GM19468 (cell line): ENCODE results near the gene RNF220.

Experiments used
- ATAC-seq: cut with Tn5 transposase; IDR thresholded peaks from one replicate; pipeline ENCODE4 v1.9.1; 2021; ENCODE audit warnings: mild to moderate bottlenecking, moderate library complexity, moderate number of reproducible peaks; ENCODE audit not compliant: unreplicated experiment; ENCODE audit errors: extremely low read depth

Gene RNF220

DNA sequence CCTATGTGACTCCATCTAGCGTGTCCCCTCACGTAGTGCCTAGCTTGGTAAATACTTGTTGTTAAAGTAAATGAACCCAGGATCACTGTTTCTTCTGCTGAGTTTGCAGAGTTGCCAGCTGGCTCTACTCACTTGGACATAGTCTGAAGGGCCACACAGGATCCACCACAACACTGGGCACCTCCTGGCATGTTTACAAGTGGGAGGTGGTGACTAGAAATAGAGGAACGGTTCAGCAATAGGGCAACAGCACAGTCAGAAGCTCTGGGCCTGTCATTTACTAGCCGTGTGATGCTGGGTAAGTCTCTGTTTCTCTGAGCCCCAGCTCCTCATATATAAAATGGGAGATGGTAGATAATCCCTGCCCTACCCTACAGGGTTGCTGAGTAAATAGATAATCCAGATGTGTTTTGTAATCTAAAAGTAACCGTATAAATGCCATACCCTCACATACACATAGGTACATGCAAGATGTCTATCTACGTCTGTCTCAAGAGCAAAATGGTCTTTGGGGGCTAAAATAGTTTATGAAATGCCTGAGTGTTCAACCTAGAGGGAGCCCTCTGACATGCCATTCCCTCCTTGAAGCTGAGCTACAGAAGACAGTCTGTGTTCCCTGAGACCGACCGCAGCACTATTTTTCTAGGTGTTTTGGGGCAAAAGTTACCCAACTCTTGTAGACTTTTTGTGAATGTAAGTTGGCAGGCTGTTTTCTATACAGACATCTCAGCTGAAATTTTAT is 20.5 kb downstream of the RNF220 start:
- ATAC-seq: no peak

GRCh38 chr1:44431861-44432260 is 26.8 kb downstream of the RNF220 start:
- ATAC-seq: no peak

DNA sequence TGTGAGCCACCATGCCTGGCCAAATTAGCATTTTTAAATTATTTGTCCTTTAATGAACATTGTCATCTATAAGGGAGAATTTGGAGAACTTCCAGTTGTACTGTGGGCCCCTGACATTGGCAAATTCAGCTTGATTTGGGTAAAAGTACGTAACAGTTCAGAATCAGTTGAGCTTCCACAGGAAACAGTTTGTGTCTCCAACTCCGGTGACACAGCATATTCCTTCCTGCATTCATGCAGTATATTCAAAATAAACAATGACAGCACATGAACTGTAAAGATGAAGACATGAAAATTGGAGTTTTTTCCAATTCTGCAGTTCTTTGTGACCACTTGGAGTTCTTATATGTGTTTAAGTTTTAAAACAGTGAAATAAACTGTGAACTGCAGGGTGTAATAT is 28.2 kb downstream of the RNF220 start:
- ATAC-seq: no peak

DNA sequence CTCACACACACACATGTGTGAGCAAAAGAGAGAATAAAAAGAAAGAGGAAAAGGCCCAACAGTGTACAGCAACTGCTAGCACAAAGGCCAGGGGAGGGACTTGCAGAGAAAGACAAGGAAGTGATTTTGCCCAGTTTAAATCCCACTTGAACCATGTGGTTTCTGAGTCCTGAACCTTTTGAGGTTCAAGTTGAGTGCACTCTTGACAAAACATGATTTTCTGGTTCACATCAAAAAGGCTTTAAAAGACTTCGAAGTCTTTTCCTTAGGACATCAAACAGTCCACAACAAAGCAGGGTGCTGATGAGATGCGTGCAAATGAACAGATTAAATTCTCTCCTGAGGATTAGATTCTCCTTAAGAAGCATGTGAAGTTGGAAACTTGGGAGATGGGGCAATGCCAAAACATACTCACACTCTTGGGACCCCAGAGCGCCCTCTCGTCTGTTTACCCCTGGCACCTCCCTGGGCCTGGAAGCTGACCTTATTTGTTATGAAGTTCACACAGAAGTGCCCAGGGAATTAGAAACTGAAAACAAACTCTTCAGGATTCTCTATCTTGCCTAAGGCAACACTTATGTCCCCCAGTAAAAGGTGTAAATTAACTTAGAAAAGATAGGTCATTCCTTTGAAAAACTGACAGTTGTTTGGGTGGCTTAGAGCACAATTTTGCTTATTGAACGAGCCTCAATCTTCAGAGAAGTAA is 31.5 kb downstream of the RNF220 start:
- no peak for ATAC-seq

GRCh38 chr1:44437107-44437716 is 32.2 kb downstream of the RNF220 start:
- no peak for ATAC-seq

GRCh38 chr1:44442791-44443190 is 37.7 kb downstream of the RNF220 start:
- ATAC-seq: no peak

DNA sequence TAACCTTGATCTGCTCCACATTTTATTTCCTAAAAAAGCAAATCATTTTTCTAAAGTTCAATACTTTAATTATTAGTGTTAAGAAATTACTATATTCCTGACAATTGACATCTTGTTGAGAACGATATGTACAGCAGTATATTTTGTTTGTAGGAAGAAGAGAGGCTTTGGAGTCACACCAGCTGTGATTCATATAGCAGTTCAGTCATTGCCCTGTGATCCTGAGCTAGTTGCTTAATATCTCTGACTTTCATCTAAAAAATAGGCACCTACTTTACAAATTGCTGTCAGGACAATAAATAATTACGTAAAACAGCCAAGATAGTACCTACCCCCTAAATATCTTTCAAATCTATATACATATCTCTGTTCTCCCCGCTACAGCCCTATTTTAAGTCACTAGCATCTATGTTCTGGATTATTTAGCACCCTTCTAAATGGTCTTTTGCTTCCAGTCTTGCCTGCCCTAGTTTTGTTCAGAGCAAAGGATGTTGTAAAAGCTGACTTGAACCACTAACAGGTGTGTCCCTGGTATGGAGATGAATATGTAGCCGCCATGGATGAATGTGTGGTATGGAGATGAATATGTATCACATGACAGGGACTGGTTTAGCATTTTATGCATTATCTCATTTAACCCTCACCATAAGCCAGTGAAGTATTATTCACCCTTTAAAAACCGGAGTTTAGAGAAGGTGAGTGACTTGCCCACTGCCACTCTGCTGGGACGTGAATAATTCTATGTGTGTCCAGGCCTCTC is 42.2 kb downstream of the RNF220 start:
- no peak for ATAC-seq

DNA sequence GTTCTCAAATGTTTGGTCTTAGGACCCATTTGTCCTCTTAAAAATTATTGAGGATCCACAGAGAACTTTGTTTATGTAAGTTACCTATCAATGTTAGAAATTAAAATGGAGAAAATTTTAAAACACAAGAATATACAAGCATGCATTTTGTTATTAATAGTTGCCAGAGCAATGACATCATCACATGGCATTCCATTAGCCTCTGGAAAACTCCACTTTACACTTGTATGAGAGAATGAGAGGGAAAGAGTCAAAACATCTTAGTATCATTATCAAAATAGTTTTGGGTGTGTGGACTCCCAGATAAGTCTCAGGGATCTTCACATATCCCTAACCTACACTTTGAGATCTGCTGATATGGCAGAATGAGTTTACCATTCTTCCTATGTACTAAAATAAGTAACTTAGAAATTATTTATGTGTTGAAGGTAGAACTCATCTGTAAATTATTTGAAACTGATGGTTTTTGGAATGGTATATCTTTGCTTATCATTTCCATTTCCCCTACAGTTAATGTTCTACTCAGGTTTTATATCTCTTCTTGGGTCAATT is 48.8 kb downstream of the RNF220 start:
- no peak for ATAC-seq

- no peak for ATAC-seq
Observed at GRCh38 chr1:44454704-44455103, 49.6 kb downstream of the RNF220 start.

DNA sequence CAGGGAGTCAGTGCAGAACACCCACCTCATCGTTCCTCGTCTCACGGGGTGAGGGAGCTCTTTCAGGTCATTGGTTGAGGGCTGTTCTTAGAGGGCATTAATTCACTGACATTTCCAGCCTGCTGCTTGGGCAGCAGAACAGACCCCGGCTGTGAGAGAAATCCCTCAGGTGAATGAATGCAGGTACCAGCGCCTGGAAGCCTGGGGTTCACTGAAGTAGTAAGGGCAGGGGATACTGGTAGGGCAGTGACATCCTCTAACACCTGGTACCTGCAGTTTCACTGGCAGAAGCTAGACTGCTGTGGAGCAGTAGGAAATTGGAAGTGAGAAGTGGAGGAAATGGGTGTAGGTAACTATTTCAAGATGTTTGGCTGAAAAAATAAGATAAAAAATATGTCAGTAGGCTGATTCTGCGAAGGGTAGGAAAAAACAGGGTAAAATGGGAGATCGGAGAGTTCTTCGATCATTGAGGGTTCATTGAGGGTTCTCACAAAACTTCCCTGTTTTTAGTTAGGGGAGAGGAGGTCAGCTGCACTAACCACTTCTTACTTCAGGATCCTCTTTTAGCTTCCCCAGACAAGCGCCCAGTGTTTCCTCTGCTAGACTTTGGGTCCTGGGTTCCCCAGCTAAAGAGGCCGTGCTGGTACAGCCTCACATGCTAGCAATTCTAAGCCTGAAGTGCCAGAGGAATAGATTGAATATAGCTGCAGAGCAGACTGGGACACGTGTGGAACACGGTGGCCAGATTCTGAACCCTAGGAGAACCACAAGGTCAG is 55.2 kb downstream of the RNF220 start:
- ATAC-seq: no peak

DNA sequence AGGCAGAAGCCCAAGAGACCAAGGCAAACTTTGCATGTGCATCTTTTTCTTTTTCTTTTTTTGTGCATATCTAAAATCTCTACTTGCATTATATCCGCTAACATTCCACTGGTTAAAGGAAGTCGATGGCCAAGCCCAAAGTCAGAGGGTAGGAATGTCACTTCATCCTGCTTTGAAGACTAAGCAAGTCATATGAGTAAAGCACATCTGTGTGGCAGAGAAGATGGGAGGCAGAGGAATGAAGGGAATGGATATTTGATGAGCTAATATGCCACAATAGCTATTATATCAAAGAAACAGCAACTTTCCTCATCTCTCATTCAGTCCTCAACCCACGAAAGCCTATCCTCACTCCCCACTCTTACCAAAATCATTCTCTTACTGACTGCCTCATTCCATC is 59.3 kb downstream of the RNF220 start:
- no peak for ATAC-seq

- ATAC-seq: no peak
Observed at GRCh38 chr1:44467566-44467965, 62.5 kb downstream of the RNF220 start.

DNA sequence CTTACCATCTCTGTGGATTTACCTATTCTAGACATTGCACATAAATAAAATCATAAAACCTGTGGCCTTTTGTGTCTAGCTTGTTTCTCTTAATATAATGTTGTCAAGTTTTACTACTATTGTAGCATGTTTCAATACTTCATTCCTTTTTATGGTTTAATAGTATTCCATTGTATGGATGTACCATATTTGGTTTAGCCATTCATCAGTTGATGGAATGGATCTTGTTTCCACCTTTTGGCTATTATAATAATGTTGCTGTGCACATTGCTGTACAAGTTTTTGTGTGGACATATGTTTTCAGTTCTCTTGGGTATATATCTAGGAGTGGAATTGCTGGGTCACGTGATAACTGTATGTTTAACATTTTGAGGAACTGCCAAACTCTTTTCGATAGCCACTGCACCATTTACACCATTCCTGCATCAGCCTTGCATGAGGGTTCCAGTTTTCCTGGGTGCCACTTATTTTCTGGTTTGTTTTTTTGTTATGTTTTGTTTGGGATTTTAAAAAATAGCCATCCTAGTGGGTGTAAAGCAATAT is 66.9 kb downstream of the RNF220 start:
- ATAC-seq: no peak

DNA sequence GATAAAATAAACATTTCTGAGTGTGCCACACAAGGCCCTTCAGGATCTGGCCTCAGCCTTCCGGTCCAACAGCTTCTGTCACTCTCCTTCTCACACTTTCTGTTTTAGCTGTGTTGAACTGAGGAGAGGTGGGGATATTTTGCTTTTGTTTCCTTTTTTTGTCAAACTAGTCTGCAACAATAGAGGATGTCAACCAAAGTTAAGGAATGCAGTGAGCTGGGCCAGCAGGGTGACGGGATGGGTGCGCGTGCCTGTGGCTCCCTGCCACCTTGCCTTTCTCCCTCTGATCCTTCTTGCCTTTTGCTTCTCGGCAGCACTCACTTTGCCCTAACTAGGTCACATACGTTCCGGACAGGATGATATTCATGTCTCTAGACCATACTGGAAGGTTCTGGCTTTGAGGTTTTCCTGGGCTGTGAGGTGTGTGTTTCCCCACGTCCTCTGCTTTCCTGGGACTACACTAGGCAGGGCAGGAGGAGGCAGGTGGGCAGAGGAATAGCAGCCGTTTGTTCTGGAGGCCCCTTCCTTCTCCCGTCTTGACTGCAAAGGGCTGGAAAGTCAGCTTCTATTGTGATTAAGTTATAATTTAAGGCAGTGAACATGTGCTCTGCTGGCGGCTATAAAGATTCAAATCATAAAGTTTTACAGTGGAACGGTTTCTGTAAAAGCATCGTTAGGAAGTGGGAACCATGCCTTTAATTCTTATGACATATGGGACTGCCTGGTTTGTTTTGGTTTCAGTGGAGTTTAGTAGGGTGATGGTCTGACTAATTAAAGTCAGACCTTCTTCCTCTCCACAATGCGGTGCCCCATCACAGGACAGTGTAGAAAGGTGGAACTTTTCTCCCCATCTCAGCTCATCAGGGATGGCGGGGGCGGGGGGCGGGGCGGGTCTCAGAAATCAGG is 67.8 kb downstream of the RNF220 start:
- ATAC-seq: no peak

DNA sequence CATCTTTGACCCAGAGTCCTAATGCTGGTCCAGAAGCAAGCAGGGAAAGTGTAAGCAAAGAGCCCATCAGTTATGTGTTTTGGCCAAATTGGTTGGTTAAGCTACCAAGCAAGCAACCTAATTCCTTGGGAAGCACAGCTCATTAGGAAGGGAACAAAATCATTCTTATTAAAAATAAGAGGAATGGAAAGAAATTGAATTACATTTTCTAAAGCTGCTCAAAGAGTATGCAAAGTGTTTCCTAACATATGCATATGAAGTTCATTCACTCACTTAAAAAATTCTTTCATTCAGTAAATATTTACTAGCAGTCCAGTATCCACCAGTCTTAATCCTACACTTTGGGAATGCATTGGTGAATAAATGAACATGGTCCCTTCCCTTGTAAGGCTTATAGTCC is 71.8 kb downstream of the RNF220 start:
- no peak for ATAC-seq

- ATAC-seq: no peak
Observed at GRCh38 chr1:44481701-44482100, 76.6 kb downstream of the RNF220 start.

- no peak for ATAC-seq
Observed at GRCh38 chr1:44483089-44483874, 78.2 kb downstream of the RNF220 start.
